AG10803 (cell line): Measurements from ENCODE around the gene PLXNA4.

ENCODE experiments used
- DNase-seq: peaks from one replicate; pipeline ENCODE4 v3.0.0; 2010; ENCODE audit warnings: low read depth
- H3K4me3 ChIP-seq: 2 replicates; pipeline ENCODE4 v1.5.1; 2011; ENCODE audit warnings: mild to moderate bottlenecking, low read length, control low read depth
- TF ChIP-seq, protein P1 (sequence below): conservative IDR thresholded peaks from 2 replicates; pipeline ENCODE4 v1.5.1; 2011; ENCODE audit warnings: mild to moderate bottlenecking, low read length, control low read depth, inconsistent platforms

PLXNA4 gene

DNA sequence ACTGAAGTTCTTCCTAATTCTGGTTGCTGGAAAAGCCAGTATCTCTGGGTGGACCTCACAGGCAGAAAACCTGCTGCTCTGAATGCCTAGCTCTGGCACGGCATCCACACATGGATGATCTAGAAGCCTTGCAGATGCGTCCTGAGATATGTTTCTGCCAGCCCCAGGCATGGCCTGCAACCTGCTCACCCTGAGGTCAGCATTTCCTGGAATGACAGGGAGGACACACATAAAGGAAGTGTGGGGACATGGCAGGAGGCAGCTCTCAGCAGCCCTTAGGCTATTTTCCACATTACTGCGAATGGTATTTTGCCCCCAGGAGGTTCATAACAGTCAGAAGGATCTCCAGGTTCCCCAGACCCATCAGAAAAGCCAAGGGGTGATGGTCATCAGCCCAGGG lies 23.2 kb downstream of the PLXNA4 start:
- no peak overlapping the region for H3K4me3 ChIP-seq
- TF ChIP-seq, protein P1, sequence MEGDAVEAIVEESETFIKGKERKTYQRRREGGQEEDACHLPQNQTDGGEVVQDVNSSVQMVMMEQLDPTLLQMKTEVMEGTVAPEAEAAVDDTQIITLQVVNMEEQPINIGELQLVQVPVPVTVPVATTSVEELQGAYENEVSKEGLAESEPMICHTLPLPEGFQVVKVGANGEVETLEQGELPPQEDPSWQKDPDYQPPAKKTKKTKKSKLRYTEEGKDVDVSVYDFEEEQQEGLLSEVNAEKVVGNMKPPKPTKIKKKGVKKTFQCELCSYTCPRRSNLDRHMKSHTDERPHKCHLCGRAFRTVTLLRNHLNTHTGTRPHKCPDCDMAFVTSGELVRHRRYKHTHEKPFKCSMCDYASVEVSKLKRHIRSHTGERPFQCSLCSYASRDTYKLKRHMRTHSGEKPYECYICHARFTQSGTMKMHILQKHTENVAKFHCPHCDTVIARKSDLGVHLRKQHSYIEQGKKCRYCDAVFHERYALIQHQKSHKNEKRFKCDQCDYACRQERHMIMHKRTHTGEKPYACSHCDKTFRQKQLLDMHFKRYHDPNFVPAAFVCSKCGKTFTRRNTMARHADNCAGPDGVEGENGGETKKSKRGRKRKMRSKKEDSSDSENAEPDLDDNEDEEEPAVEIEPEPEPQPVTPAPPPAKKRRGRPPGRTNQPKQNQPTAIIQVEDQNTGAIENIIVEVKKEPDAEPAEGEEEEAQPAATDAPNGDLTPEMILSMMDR = no peak
- no peak for DNase-seq

DNA sequence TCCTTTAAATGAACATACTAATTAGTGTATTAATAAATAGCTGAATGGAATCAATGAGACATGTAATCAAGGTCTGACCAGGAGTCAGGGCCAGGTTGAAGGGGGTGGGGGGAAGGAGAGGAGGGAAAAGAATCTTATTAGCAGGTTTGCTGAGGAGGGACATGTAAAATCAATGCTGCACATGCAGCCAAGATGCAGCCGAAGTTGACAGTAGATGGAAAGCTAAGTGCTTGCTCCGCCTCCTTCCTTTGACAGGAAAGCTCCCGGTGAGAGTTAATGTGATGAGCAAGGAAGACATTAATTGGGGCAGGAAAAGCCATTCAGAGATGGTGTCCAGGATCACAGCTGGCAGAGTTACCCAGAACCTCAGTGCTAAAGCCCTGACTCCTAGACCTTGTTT lies 24.4 kb downstream of the PLXNA4 start:
- no peak overlapping the region for H3K4me3 ChIP-seq
- TF ChIP-seq, protein P1 = no peak
- no peak for DNase-seq

DNA sequence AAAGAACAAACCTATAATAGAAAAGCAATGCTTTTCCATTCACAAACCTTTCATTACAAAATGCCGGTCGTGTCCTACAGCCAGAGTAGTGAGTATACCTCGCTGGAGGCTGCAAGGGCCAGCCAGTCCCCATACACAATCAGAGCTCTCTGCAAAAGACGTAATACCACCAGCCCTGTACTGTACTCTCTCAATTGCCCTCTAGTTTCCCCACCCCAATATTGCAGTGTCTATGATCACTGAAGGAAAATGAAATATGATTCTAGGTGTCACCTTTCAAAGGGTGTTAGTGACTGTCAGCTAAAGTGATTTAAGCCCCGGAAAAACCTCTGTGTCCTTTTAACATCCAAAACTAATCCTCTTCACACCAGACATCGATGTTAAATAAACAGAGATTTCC lies 24.8 kb downstream of the PLXNA4 start:
- no peak for DNase-seq
- H3K4me3 ChIP-seq = no peak overlapping the region
- TF ChIP-seq, protein P1 = no peak

DNA sequence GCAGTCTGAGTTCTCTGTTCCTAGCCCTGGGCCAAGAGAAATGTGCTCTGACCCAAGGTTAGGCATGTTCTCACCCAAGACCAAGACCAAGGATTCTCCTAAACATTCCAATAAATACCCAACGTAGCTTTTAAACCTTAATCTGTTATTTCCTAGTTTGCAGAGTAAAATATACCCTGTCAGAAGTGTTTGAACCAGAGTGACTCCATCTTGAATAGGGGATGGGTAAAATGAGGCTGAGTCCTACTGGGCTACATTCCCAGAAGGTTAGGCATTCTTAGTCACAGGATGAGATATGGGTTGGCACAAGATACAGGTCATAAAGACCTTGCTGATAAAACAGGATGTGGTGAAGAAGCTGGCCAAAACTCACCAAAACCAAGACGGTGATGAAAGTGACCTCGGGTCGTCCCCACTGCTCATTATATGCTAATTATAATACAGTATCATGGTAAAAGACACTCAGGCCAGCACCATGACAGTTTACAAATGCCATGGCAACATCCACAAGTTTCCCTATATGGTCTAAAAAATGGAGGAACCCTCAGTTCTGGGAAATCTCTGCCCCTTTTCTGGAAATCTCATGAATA lies 27.7 kb downstream of the PLXNA4 start:
- TF ChIP-seq, protein P1 = no peak
- DNase-seq = peak; percentile 79
- H3K4me3 ChIP-seq = no peak overlapping the region

DNA sequence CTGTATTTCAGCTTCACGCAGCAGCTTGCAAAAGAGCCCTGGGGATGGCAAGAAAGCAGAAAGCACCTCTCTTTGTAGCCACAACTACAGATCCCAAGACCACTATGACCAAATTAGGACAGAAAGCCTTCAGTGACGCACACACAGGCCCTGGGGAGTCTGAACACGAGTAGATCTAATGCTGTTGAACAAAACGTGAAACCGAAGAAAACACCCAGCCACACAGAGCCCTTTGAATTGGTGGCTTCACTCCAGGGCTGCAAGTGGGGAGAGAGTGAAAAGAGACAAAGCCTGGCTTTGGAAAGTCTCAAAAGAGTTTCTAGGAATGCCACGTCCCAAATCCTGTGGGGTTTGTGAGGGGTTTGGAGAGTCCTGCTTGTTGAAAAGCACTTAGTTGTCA lies 28.4 kb downstream of the PLXNA4 start:
- TF ChIP-seq, protein P1 = no peak
- no peak overlapping the region for H3K4me3 ChIP-seq
- DNase-seq = no peak

DNA sequence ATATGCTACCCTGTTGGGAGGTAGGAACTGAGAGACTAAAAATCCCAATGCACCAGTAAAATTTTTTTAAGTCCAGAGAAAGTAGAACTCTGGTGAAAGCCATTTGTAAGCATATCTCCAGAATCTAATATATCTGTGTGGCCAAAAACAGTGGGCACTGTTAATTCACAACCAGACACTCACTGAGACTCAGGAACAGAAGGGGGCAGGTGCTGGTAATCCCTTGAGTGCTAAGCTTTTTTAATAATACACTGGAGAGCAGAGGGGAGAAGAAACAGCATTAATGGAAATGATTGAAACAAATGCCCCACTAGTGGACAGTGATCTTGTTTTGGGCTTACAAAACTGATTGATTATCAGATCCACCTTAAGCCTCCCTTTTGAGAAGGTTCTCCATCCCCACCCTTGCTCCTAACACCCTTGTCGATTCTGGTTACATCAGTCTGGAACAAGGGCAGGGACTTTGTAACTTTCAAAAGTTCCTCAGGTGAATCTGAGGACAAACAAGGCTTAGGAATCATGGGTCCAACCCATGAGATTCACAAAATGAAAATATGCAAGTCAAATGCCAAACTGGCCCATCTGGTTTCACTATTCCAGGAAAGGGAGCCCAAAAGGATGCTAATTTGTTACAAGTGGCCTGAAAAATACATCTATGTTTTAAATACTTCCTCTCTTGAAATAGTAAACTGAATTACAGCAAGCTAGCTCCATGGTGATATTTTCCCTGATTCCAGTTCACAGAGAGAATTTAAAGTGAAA lies 29.7 kb downstream of the PLXNA4 start:
- TF ChIP-seq, protein P1 = no peak
- no peak overlapping the region for H3K4me3 ChIP-seq
- DNase-seq = peak; percentile 58

DNA sequence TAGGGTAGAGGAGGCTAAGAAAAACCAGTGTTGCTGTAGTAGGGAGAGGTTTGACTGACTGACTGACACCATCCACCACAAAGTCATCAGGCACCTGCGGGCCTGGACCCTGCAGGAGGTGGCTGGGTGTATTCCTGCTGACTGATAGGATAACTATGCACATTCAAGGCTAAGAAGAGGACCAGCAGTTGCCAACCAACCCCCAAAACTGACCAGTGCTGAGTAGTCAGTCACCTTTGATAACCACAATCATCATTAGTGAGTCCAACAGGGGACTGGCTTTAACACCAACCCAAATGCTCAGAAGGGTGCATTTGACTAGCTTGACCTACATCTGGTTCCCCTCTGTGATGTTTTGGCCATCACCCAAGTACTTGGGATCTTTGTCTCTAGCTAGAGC lies 30.5 kb downstream of the PLXNA4 start:
- DNase-seq = no peak
- TF ChIP-seq, protein P1 = no peak
- no peak overlapping the region for H3K4me3 ChIP-seq
